ENCODE data around the gene OGFOD2. TPM values are rescaled to one million over a fixed set of nuclear protein-coding genes. Genes with fewer than 3 reads are reported as not detected.

Gene OGFOD2
- total and polyA plus RNA-seq, 9 of the 15 experiments (the other 6 are each of a cell fraction or from before 2014, with no cell fraction given), result 1.4 to 111 (median 18.5) TPM

DNA sequence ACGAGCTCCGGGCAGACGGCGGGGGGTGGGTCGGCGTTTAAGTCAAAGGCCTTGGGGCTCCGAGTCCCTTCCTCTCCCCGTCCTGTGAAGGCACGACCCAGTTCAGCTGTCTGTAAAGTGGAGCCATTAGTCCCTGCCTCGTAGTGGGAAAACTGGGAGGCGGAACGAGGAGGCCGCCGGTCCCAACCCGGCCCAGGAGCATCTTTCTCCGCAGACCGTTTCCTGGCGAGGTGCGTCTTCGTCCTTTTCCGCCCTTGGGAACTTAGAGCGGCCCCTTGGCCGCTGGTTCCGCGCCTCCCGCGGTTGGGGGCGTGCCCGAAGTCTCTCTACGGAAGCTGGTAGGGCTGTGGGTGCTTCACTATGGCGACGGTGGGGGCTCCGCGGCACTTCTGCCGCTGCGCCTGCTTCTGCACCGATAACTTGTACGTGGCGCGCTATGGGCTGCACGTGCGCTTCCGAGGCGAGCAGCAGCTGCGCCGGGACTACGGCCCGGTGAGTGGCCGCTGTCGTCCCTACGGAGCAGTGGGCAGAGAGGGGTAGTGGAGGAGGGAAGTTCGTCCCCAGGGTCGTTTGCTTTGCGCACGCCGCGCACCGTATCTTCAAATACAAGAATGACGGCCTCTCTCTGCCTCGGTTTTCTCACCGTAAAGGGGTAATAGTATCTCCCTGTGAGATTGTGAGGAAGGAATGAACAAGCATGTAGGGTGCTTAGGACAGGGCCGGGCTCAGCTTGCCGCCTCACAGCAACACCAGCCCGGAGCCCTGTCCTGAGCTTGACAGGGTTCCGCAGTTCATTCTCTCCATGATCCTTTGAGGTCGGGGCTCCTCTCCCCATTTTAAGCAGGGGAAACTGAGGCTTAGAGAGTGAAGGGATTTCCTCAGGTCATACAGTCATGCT, at the start of gene OGFOD2 (continued):
- TF ChIP-seq ZNF655 (CRISPR knock-in tag; IDR thresholded peaks at IDR 0.05) (no peak), PTBP1 (IDR thresholded peaks at IDR 0.05; ENCODE audit: low read depth, low read length) (no peak), ZNF140 (CRISPR knock-in tag; IDR thresholded peaks at IDR 0.05) (no peak), KLF10 (CRISPR knock-in tag; IDR thresholded peaks at IDR 0.05) (no peak), SLC30A9 (CRISPR knock-in tag; IDR thresholded peaks at IDR 0.05) (no peak), SMARCE1 (IDR thresholded peaks at IDR 0.05) (no peak), MED1 (CRISPR knock-in tag; IDR thresholded peaks at IDR 0.05; ENCODE audit: borderline replicate concordance) (no peak), RBFOX2 (IDR thresholded peaks at IDR 0.05; ENCODE audit: low read depth, low read length) (peak; percentile 98), ARID1B (IDR thresholded peaks at IDR 0.05) (peak; percentile 13; the same call in 1 of the 2 replicates), SMC3 (conservative IDR thresholded peaks at IDR 0.05; ENCODE audit: insufficient read depth, low read depth, low read length) (0 out of 2 replicates have a peak, but pooled peaks have one; percentile 4), CSDE1 (IDR thresholded peaks at IDR 0.05) (0 out of 4 replicates have a peak, but pooled peaks of 1 of the 2 experiments have one; percentile 13), HDAC2 (IDR thresholded peaks at IDR 0.05) (no peak), CREB3 (tag; conservative IDR thresholded peaks at IDR 0.05; ENCODE audit: low read depth) (no peak), MXI1 (IDR thresholded peaks at IDR 0.05; ENCODE audit: low read depth, low read length) (peak; percentile 78), ATF1 (CRISPR knock-in tag; IDR thresholded peaks at IDR 0.05) (no peak), ATF1 (tag; IDR thresholded peaks at IDR 0.05) (peak; percentile 64), HDAC3 (IDR thresholded peaks at IDR 0.05; ENCODE audit: borderline replicate concordance, partially characterized antibody) (no peak), MTA3 (IDR thresholded peaks at IDR 0.05; ENCODE audit: borderline replicate concordance) (peak; percentile 97), ZBTB7A (IDR thresholded peaks at IDR 0.05; ENCODE audit: borderline replicate concordance, control insufficient read depth, low read depth, low read length) (peak; percentile 34; the same call in 1 of the 2 replicates), POLR3A (IDR thresholded peaks at IDR 0.05; ENCODE audit: borderline replicate concordance, extremely low read depth, insufficient read depth, insufficient read length) (no peak), TCF7 (IDR thresholded peaks at IDR 0.05; ENCODE audit: borderline replicate concordance) (no peak), TARDBP (IDR thresholded peaks at IDR 0.05) (peak; percentile 18; the same call in 1 of the 2 replicates)
- TF ChIP-seq, protein P1, sequence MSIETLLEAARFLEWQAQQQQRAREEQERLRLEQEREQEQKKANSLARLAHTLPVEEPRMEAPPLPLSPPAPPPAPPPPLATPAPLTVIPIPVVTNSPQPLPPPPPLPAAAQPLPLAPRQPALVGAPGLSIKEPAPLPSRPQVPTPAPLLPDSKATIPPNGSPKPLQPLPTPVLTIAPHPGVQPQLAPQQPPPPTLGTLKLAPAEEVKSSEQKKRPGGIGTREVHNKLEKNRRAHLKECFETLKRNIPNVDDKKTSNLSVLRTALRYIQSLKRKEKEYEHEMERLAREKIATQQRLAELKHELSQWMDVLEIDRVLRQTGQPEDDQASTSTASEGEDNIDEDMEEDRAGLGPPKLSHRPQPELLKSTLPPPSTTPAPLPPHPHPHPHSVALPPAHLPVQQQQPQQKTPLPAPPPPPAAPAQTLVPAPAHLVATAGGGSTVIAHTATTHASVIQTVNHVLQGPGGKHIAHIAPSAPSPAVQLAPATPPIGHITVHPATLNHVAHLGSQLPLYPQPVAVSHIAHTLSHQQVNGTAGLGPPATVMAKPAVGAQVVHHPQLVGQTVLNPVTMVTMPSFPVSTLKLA (conservative IDR thresholded peaks at IDR 0.05), result peak; percentile 85 to 95
- TF ChIP-seq, protein P2, sequence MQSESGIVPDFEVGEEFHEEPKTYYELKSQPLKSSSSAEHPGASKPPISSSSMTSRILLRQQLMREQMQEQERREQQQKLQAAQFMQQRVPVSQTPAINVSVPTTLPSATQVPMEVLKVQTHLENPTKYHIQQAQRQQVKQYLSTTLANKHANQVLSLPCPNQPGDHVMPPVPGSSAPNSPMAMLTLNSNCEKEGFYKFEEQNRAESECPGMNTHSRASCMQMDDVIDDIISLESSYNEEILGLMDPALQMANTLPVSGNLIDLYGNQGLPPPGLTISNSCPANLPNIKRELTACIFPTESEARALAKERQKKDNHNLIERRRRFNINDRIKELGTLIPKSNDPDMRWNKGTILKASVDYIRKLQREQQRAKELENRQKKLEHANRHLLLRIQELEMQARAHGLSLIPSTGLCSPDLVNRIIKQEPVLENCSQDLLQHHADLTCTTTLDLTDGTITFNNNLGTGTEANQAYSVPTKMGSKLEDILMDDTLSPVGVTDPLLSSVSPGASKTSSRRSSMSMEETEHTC (IDR thresholded peaks at IDR 0.05), result 0 out of 2 replicates have a peak, but pooled peaks have one; percentile 11

Measured in K562 (cell line).